HCT116 (cell line): Measurements from ENCODE around the gene PRR15L.

Experiments used
- JUND ChIP-seq: IDR thresholded peaks from 2 replicates; pipeline ENCODE4 v1.6.1; 2012
- POLR2A ChIP-seq: IDR thresholded peaks from 2 replicates; pipeline ENCODE4 v1.7.0; 2011; ENCODE audit warnings: borderline replicate concordance; ENCODE audit not compliant: insufficient read depth, insufficient read length; ENCODE audit errors: extremely low read depth
- TF ChIP-seq, protein P1 (sequence below), 3 experiments: fragments of 200-600 bp in 1 of 3; sonication (generic) in 1 of 3; IDR thresholded peaks in 2 of 3; conservative IDR thresholded peaks in 1 of 3; 2 replicates each; pipeline ENCODE4 v1.5.1; 2012 to 2017; ENCODE audit warnings: low read depth in 2 of 3, low read length in 2 of 3, antibody characterized with exemption in 1 of 3, borderline replicate concordance in 1 of 3, control low read depth in 1 of 3, mild to moderate bottlenecking in 1 of 3, mixed read lengths in 1 of 3, mixed run types in 1 of 3, moderate library complexity in 1 of 3; ENCODE audit not compliant: insufficient read depth in 1 of 3

DNA sequence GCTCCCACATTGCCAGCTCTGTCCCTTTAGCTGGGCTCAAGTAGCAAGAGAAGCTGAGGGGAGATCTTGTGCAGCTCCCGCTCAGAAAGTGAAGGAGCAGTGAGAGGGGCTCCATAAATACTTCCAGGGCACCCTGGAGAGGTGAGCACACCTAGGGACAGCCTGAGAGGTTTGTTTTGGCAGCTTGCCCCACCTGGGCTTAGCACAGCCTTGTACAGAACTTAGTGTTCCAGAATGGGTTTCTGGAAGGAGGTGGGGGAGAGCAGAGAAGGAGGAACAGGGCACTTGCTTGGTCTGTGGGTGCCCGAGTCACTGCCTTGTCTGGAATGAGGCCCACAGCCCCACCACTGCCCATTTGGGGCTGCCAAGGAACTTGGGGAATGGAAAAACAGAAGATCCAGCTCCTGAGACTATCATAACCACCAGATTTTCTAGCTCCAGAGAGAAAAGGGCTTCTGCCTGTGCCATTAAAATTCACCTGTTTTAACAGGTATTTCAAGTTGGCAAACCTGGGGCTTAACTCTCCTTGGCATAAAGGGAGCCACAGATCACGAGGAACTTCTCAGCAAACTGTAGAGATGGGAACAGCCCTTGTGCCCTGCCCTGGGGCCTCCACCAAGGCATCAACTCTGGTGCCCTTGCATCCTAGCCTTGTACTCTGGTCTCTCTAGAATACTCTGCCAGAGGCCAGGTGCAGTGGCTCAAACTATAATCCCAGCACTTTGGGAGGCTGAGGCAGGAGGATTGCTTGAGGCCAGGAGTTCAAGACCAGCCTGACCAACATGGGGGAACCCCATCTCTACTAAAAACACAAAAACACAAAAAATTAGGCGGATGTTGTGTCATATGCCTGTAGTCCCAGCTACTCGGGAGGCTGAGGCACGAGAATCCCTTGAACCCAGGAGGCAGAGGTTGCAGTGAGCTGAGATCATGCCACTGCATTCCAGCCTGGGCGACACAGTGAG is 1.9 kb downstream of the PRR15L start:
- TF ChIP-seq, protein P1, sequence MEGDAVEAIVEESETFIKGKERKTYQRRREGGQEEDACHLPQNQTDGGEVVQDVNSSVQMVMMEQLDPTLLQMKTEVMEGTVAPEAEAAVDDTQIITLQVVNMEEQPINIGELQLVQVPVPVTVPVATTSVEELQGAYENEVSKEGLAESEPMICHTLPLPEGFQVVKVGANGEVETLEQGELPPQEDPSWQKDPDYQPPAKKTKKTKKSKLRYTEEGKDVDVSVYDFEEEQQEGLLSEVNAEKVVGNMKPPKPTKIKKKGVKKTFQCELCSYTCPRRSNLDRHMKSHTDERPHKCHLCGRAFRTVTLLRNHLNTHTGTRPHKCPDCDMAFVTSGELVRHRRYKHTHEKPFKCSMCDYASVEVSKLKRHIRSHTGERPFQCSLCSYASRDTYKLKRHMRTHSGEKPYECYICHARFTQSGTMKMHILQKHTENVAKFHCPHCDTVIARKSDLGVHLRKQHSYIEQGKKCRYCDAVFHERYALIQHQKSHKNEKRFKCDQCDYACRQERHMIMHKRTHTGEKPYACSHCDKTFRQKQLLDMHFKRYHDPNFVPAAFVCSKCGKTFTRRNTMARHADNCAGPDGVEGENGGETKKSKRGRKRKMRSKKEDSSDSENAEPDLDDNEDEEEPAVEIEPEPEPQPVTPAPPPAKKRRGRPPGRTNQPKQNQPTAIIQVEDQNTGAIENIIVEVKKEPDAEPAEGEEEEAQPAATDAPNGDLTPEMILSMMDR (IDR thresholded peaks at IDR 0.05 in 2 of 3, conservative IDR thresholded peaks at IDR 0.05 in 1 of 3; ENCODE audit: borderline replicate concordance in 1 of 3, insufficient read depth in 1 of 3, low read depth in 2 of 3, low read length in 2 of 3): no peak
- TF ChIP-seq POLR2A (no peak), JUND (no peak)
